IPS-NIHi7 (cell line): ENCODE results near the gene CERCAM.
"Not testable (repeated sequence)": the region's sequence is repeated elsewhere in the genome, so short reads cannot be mapped to it uniquely, and the experiment has no call there.

Source experiments
- DNase-seq: peaks from one replicate; pipeline ENCODE4 v3.0.0; 2012; ENCODE audit warnings: mixed read lengths; ENCODE audit errors: extremely low spot score

Gene CERCAM

GRCh38 chr9:128419061-128419925, 1.4 kb upstream of the CERCAM start:
- DNase-seq: no peak

GRCh38 chr9:128420060-128420650, 502 bp upstream of the CERCAM start:
- peak; percentile 76 for DNase-seq

- DNase-seq: no peak
These were observed 882 bp downstream of the CERCAM start for GRCh38 chr9:128421482-128421996.

GRCh38 chr9:128422022-128422782, 1.5 kb downstream of the CERCAM start:
- DNase-seq: not testable (repeated sequence)

- no peak for DNase-seq
These were observed 2.1 kb downstream of the CERCAM start for GRCh38 chr9:128422783-128423150.

GRCh38 chr9:128423356-128423755, 2.7 kb downstream of the CERCAM start:
- not testable (repeated sequence) for DNase-seq

- no peak for DNase-seq
These were observed 3.7 kb downstream of the CERCAM start for GRCh38 chr9:128424268-128424780.

GRCh38 chr9:128428644-128429512, 8.2 kb downstream of the CERCAM start:
- DNase-seq: peak; percentile 46

GRCh38 chr9:128429513-128430086, 8.9 kb downstream of the CERCAM start:
- DNase-seq: no peak

GRCh38 chr9:128431207-128431606, 10.6 kb downstream of the CERCAM start:
- DNase-seq: no peak

- DNase-seq: no peak
These were observed 13.7 kb downstream of the CERCAM start for GRCh38 chr9:128434340-128434739.

GRCh38 chr9:128435611-128436010, 15.0 kb downstream of the CERCAM start:
- DNase-seq: no peak

GRCh38 chr9:128438343-128439109, 17.9 kb downstream of the CERCAM start:
- peak; percentile 97 for DNase-seq

GRCh38 chr9:128439273-128439672, 18.6 kb downstream of the CERCAM start:
- DNase-seq: no peak

GRCh38 chr9:128442150-128442549, 21.5 kb downstream of the CERCAM start:
- DNase-seq: no peak

- not testable (repeated sequence) for DNase-seq
These were observed 25.8 kb downstream of the CERCAM start for GRCh38 chr9:128446505-128446904.

- DNase-seq: no peak
These were observed 28.1 kb downstream of the CERCAM start for GRCh38 chr9:128448746-128449145.

GRCh38 chr9:128454991-128455390, 34.3 kb downstream of the CERCAM start:
- DNase-seq: no peak

- DNase-seq: peak; percentile 100
These were observed 35.4 kb downstream of the CERCAM start, which contains the start of gene ODF2 for GRCh38 chr9:128455849-128456612. Gene ODF2 (plus strand): TSS chr9:128456006. CDS start chr9:128456092, 86 bp downstream.
